NB4 (cell line): Measurements from ENCODE around the gene FPR3.

Experiments used
- DNase-seq: peaks from one replicate; pipeline ENCODE4 v3.0.0; 2010; ENCODE audit warnings: low read depth
- H3K4me3 ChIP-seq: one replicate; pipeline ENCODE4 v1.5.1; 2011; ENCODE audit warnings: mild to moderate bottlenecking, low read depth, low read length, moderate library complexity
- MYC ChIP-seq: IDR thresholded peaks from 2 replicates; pipeline ENCODE4 v1.6.1; 2011; ENCODE audit warnings: low read depth, low read length
- POLR2A ChIP-seq: IDR thresholded peaks from 2 replicates; pipeline ENCODE4 v1.6.1; 2011; ENCODE audit warnings: mild to moderate bottlenecking; ENCODE audit not compliant: insufficient read length; ENCODE audit errors: extremely low read depth
- TF ChIP-seq, protein P1 (sequence below): IDR thresholded peaks from one replicate; pipeline ENCODE4 v1.5.1; 2012; ENCODE audit warnings: low read depth, low read length
- TF ChIP-seq, protein P2 (sequence below): IDR thresholded peaks from 2 replicates; pipeline ENCODE4 v1.6.1; 2011; ENCODE audit warnings: low read depth, low read length

FPR3 gene

DNA sequence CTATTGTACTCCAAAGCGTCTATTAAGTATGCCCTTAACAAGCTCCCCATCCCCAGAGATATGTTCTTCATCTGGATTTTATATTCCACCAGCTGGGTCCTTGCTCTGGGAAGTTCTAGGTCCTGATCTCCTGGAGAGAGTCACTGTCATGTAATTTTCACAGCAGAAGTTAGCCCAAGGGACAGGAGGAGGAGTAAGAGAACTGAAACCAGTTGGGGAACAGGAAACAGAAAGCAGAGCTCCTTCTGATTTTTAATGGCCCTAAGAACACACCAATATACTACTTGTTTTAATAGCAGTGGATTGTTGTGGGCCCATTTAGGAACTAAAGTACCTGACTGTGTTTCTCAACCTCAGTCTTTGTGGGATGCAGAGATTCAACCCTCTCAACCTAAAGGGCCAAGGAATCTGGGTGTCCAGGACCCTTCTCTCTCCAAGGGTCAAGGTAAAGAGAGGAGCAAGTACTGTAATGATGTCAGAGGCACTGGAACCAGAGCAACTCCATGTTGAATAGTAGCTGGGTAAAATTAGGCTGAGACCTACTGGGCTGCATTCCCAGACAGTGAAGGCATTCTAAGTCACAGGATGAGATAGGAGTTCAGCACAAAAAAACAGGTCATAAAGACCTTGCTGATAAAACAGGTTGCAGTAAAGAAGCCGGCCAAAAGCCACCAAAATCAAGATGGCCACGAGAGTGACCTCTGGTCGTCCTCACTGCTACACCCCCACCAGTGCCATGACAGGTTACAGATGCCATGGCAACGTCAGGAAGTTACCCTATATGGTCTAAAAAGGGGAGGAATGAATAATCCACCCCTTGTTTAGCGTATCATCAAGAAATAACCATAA lies 8.1 kb upstream of the FPR3 start:
- no peak for TF ChIP-seq MYC
- TF ChIP-seq POLR2A, result no peak
- TF ChIP-seq, protein P1, sequence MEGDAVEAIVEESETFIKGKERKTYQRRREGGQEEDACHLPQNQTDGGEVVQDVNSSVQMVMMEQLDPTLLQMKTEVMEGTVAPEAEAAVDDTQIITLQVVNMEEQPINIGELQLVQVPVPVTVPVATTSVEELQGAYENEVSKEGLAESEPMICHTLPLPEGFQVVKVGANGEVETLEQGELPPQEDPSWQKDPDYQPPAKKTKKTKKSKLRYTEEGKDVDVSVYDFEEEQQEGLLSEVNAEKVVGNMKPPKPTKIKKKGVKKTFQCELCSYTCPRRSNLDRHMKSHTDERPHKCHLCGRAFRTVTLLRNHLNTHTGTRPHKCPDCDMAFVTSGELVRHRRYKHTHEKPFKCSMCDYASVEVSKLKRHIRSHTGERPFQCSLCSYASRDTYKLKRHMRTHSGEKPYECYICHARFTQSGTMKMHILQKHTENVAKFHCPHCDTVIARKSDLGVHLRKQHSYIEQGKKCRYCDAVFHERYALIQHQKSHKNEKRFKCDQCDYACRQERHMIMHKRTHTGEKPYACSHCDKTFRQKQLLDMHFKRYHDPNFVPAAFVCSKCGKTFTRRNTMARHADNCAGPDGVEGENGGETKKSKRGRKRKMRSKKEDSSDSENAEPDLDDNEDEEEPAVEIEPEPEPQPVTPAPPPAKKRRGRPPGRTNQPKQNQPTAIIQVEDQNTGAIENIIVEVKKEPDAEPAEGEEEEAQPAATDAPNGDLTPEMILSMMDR, result no peak
- TF ChIP-seq, protein P2, sequence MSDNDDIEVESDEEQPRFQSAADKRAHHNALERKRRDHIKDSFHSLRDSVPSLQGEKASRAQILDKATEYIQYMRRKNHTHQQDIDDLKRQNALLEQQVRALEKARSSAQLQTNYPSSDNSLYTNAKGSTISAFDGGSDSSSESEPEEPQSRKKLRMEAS, result no peak
- no peak for DNase-seq
- H3K4me3 ChIP-seq, result no peak overlapping the region

DNA sequence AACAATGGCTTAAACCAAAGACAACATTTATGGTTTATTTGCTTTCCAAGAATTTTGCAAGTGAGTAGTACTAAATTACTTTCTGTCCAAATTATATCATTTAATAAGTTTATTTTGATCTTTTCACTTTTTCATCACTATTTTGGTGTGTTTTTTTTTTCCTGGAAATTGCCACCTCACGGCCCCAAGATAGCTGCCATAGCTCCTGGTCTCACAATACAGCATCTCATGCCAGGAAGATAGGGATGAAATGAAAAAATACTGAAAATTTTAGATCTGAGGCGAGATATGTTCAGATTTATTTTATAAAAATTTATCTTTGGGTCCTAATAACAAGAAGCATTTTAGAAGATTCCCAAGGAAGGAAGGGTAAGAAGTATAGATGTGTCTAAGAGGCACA lies 6.9 kb upstream of the FPR3 start:
- no peak overlapping the region for H3K4me3 ChIP-seq
- DNase-seq, result no peak
- TF ChIP-seq, protein P1, result no peak
- TF ChIP-seq, protein P2, result no peak
- TF ChIP-seq POLR2A, result no peak
- TF ChIP-seq MYC, result no peak

GRCh38 chr19:51789061-51789795 lies 5.7 kb upstream of the FPR3 start:
- DNase-seq, result no peak
- no peak for TF ChIP-seq MYC
- no peak for TF ChIP-seq POLR2A
- TF ChIP-seq, protein P2, result no peak
- TF ChIP-seq, protein P1, result no peak
- H3K4me3 ChIP-seq, result no peak overlapping the region

GRCh38 chr19:51792932-51793331 lies 2.0 kb upstream of the FPR3 start:
- no peak for DNase-seq
- TF ChIP-seq, protein P1, result no peak
- no peak for TF ChIP-seq POLR2A
- TF ChIP-seq, protein P2, result no peak
- no peak for TF ChIP-seq MYC
- H3K4me3 ChIP-seq, result no peak overlapping the region

DNA sequence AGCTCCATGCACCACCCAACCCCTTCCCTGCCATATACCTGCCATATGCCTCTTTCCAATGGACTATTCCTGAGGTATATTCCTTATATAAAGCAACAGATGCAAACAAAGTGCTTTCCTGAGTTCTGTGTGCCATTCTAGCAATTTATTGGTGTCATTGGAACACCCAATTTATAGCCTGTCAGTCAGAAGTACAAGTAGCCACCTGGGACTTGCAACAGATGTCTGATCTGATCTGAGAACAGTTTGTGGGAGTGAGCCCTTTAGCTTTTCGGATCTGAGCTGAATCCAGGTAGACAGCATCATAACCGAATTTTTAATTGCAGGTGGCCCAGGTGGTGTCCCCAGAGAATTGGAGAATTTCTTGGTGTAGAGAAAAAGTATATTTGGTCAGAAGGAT lies 963 bp upstream of the FPR3 start:
- H3K4me3 ChIP-seq, result no peak overlapping the region
- DNase-seq, result no peak
- TF ChIP-seq, protein P2, result no peak
- TF ChIP-seq MYC (no peak), POLR2A (no peak)
- TF ChIP-seq, protein P1, result no peak
